HFF-Myc (cell line): Measurements from ENCODE around the gene TMEM69.
A peak's percentile ranks its signal among the peaks of the same experiment; 100 is the strongest.
"Not testable (repeated sequence)": the region's sequence is repeated elsewhere in the genome, so short reads cannot be mapped to it uniquely, and the experiment has no call there.

Experiments used
- DNase-seq: peaks from one replicate; pipeline ENCODE4 v3.0.0-alpha.2; 2011; ENCODE audit warnings: low read depth; ENCODE audit errors: extremely low read depth
- H3K4me3 ChIP-seq: replicated peaks from 2 replicates; pipeline ENCODE4 v1.5.1; 2011; ENCODE audit warnings: low read depth, mild to moderate bottlenecking, control low read depth, low read length
- CTCF ChIP-seq: IDR thresholded peaks from 2 replicates; pipeline ENCODE4 v1.5.1; 2012; ENCODE audit warnings: mild to moderate bottlenecking, low read depth, low read length, control low read depth; ENCODE audit errors: missing control alignments

The TMEM69 gene

GRCh38 chr1:45718289-45718688, 30.3 kb downstream of the TMEM69 start:
- no peak overlapping the region for H3K4me3 ChIP-seq
- no peak for DNase-seq
- TF ChIP-seq CTCF, result no peak

- TF ChIP-seq CTCF, result no peak
Observed at GRCh38 chr1:45721207-45721606, 33.2 kb downstream of the TMEM69 start.

GRCh38 chr1:45722809-45723208, 34.8 kb downstream of the TMEM69 start:
- DNase-seq, result no peak
- TF ChIP-seq CTCF, result no peak
- no peak overlapping the region for H3K4me3 ChIP-seq

More at GRCh38 chr1:45721207-45721606, 33.2 kb downstream of the TMEM69 start:
- H3K4me3 ChIP-seq, result no peak overlapping the region
- peak; percentile 2 for DNase-seq

- no peak for DNase-seq
- H3K4me3 ChIP-seq, result no peak overlapping the region
- TF ChIP-seq CTCF, result no peak
Observed at GRCh38 chr1:45723248-45723930, 35.4 kb downstream of the TMEM69 start.

GRCh38 chr1:45726007-45726406, 38.0 kb downstream of the TMEM69 start:
- not testable (repeated sequence) for H3K4me3 ChIP-seq, DNase-seq

- no peak overlapping the region for H3K4me3 ChIP-seq
- no peak for DNase-seq
- TF ChIP-seq CTCF, result no peak
Observed at GRCh38 chr1:45730075-45730779, 42.2 kb downstream of the TMEM69 start.

- no peak for DNase-seq
Observed at GRCh38 chr1:45730780-45731319, 42.9 kb downstream of the TMEM69 start.

More at GRCh38 chr1:45730780-45731319, 42.9 kb downstream of the TMEM69 start:
- TF ChIP-seq CTCF, result no peak
- no peak overlapping the region for H3K4me3 ChIP-seq
